Mononuclear cell (primary cell): Measurements from ENCODE around the gene ZNF256. TPM values are rescaled to one million over a fixed set of nuclear protein-coding genes. Genes with fewer than 3 reads are reported as not detected.

Experiments
- H3K27me3 ChIP-seq: 2 replicates; pipeline ENCODE4 v1.6.0; 2011; ENCODE audit warnings: low read length, control low read depth; ENCODE audit not compliant: insufficient read depth
- H3K4me1 ChIP-seq: 2 replicates; pipeline ENCODE4 v1.5.1; 2011; ENCODE audit warnings: mild to moderate bottlenecking, low read length, control low read depth; ENCODE audit not compliant: insufficient read depth
- H3K4me3 ChIP-seq: 2 replicates; pipeline ENCODE4 v1.5.1; 2011; ENCODE audit warnings: mild to moderate bottlenecking, low read length, moderate library complexity
- H3K9me3 ChIP-seq: 2 replicates; pipeline ENCODE4 v1.5.1; 2011; ENCODE audit warnings: low read depth, mild to moderate bottlenecking, control low read depth, low read length
- total RNA-seq: library from RNA; depleted of rRNA; stranded (reverse); fragments of >200 nt; gene quantifications from one replicate; pipeline ENCODE4 v1.2.3, GENCODE V29; 2012

Gene ZNF256
- 17.3 TPM for total RNA-seq

- H3K27me3 ChIP-seq, result no peaks in the 10 kb centered on the region
- peaks cover 16% of the 10 kb centered on the region for H3K9me3 ChIP-seq
- peaks cover 15% of the 10 kb centered on the region for H3K4me1 ChIP-seq
- peak within 1 kb of the TSS; percentile 64 for H3K4me3 ChIP-seq
Observed at GRCh38 chr19:57947419-57948134, at the start of gene ZNF256. ZNF256 (minus strand) TSS chr19:57947706; CDS start chr19:57947474, 232 bp downstream.

GRCh38 chr19:57992841-57993240, 45.3 kb upstream of the ZNF256 start:
- Histone ChIP-seq H3K4me1 (no peaks in the 10 kb centered on the region), H3K27me3 (no peaks in the 10 kb centered on the region), H3K9me3 (peaks cover 30% of the 10 kb centered on the region), H3K4me3 (no peak overlapping the region)

- H3K27me3 ChIP-seq, result no peaks in the 10 kb centered on the region
- H3K9me3 ChIP-seq, result peaks cover 99% of the 10 kb centered on the region
- H3K4me3 ChIP-seq, result no peak overlapping the region
- no peaks in the 10 kb centered on the region for H3K4me1 ChIP-seq
Observed at GRCh38 chr19:57978586-57979289, 31.2 kb upstream of the ZNF256 start.

GRCh38 chr19:57974434-57974833, 26.9 kb upstream of the ZNF256 start, which contains the start of gene C19orf18:
C19orf18 (minus strand) TSS chr19:57974534; CDS start chr19:57974432, 102 bp downstream.
- no peaks in the 10 kb centered on the region for H3K4me1 ChIP-seq
- no peaks in the 10 kb centered on the region for H3K27me3 ChIP-seq
- H3K4me3 ChIP-seq, result no peak within 1 kb of the TSS
- H3K9me3 ChIP-seq, result peaks cover 57% of the 10 kb centered on the region

- Histone ChIP-seq H3K9me3 (peaks cover 6% of the 10 kb centered on the region), H3K4me1 (no peaks in the 10 kb centered on the region), H3K4me3 (no peak overlapping the region), H3K27me3 (no peaks in the 10 kb centered on the region)
Observed at GRCh38 chr19:57964761-57965160, 17.3 kb upstream of the ZNF256 start.

- H3K4me3 ChIP-seq, result no peak overlapping the region
- no peaks in the 10 kb centered on the region for H3K4me1 ChIP-seq
- no peaks in the 10 kb centered on the region for H3K27me3 ChIP-seq
- peaks cover 6% of the 10 kb centered on the region for H3K9me3 ChIP-seq
Observed at GRCh38 chr19:57961785-57962184, 14.3 kb upstream of the ZNF256 start.

- Histone ChIP-seq H3K4me3 (no peak overlapping the region), H3K9me3 (no peaks in the 10 kb centered on the region), H3K4me1 (no peaks in the 10 kb centered on the region), H3K27me3 (no peaks in the 10 kb centered on the region)
Observed at GRCh38 chr19:57954996-57955395, 7.5 kb upstream of the ZNF256 start.

GRCh38 chr19:57949702-57950101, 2.2 kb upstream of the ZNF256 start:
- Histone ChIP-seq H3K9me3 (no peaks in the 10 kb centered on the region), H3K4me3 (no peak overlapping the region), H3K27me3 (no peaks in the 10 kb centered on the region), H3K4me1 (peaks cover 15% of the 10 kb centered on the region)

GRCh38 chr19:57949296-57949695, 1.8 kb upstream of the ZNF256 start:
- Histone ChIP-seq H3K9me3 (no peaks in the 10 kb centered on the region), H3K4me1 (peaks cover 15% of the 10 kb centered on the region), H3K4me3 (no peak overlapping the region), H3K27me3 (no peaks in the 10 kb centered on the region)

GRCh38 chr19:57947088-57947418, 453 bp downstream of the ZNF256 start:
- Histone ChIP-seq H3K4me1 (peaks cover 15% of the 10 kb centered on the region), H3K27me3 (no peaks in the 10 kb centered on the region), H3K4me3 (peak overlapping the region; percentile 64), H3K9me3 (peaks cover 22% of the 10 kb centered on the region)

GRCh38 chr19:57946316-57946715, 1.2 kb downstream of the ZNF256 start:
- Histone ChIP-seq H3K9me3 (peaks cover 29% of the 10 kb centered on the region), H3K4me3 (no peak overlapping the region), H3K4me1 (peaks cover 15% of the 10 kb centered on the region), H3K27me3 (no peaks in the 10 kb centered on the region)

GRCh38 chr19:57941593-57941992, 5.9 kb downstream of the ZNF256 start:
- peaks cover 6% of the 10 kb centered on the region for H3K4me1 ChIP-seq
- no peak overlapping the region for H3K4me3 ChIP-seq
- H3K9me3 ChIP-seq, result peaks cover 38% of the 10 kb centered on the region

GRCh38 chr19:57935731-57936130, 11.8 kb downstream of the ZNF256 start:
- peaks cover 5% of the 10 kb centered on the region for H3K4me1 ChIP-seq
- peaks cover 13% of the 10 kb centered on the region for H3K9me3 ChIP-seq
- no peaks in the 10 kb centered on the region for H3K27me3 ChIP-seq
- H3K4me3 ChIP-seq, result no peak overlapping the region

More at GRCh38 chr19:57941593-57941992, 5.9 kb downstream of the ZNF256 start:
- no peaks in the 10 kb centered on the region for H3K27me3 ChIP-seq

GRCh38 chr19:57934820-57935665, 12.5 kb downstream of the ZNF256 start, which contains the start of gene ZNF418:
ZNF418 (minus strand) TSS chr19:57935402; CDS start chr19:57933822, 1,580 bp downstream.
- H3K9me3 ChIP-seq, result peaks cover 10% of the 10 kb centered on the region
- peaks cover 5% of the 10 kb centered on the region for H3K4me1 ChIP-seq
- H3K4me3 ChIP-seq, result peak within 1 kb of the TSS; percentile 55
- no peaks in the 10 kb centered on the region for H3K27me3 ChIP-seq

- no peaks in the 10 kb centered on the region for H3K4me1 ChIP-seq
- H3K4me3 ChIP-seq, result no peak overlapping the region
- no peaks in the 10 kb centered on the region for H3K27me3 ChIP-seq
- peaks cover 52% of the 10 kb centered on the region for H3K9me3 ChIP-seq
Observed at GRCh38 chr19:57927587-57927986, 19.9 kb downstream of the ZNF256 start.
